Osteoblast (primary cell): ENCODE results near the gene VSTM2L. TPM values are rescaled to one million over a fixed set of nuclear protein-coding genes. Genes with fewer than 3 reads are reported as not detected.
"Not testable (repeated sequence)": the region's sequence is repeated elsewhere in the genome, so short reads cannot be mapped to it uniquely, and the experiment has no call there.

ENCODE experiments used
- DNase-seq: peaks from one replicate; pipeline ENCODE4 v3.0.0; 2011; ENCODE audit warnings: low spot score, mixed read lengths; ENCODE audit not compliant: insufficient read length; ENCODE audit errors: missing footprints
- H2AFZ ChIP-seq: 2 replicates; pipeline ENCODE4 v1.6.0; 2011; ENCODE audit warnings: mild to moderate bottlenecking, low read length
- H3K27ac ChIP-seq: 2 replicates; pipeline ENCODE4 v1.5.1; 2011; ENCODE audit warnings: mild to moderate bottlenecking, low read depth, low read length, moderate library complexity
- H3K27me3 ChIP-seq: 2 replicates; pipeline ENCODE4 v1.6.0; 2012; ENCODE audit warnings: mild to moderate bottlenecking, control low read depth, inconsistent platforms, low read length, moderate library complexity; ENCODE audit not compliant: insufficient read depth
- H3K36me3 ChIP-seq: 2 replicates; pipeline ENCODE4 v1.5.1; 2011; ENCODE audit warnings: mild to moderate bottlenecking, low read length, control low read depth, moderate library complexity; ENCODE audit not compliant: insufficient read depth
- H3K4me1 ChIP-seq: 2 replicates; pipeline ENCODE4 v1.5.1; 2011; ENCODE audit warnings: mild to moderate bottlenecking, low read length, control low read depth, moderate library complexity; ENCODE audit not compliant: insufficient read depth
- H3K4me2 ChIP-seq: 2 replicates; pipeline ENCODE4 v1.6.0; 2011; ENCODE audit warnings: mild to moderate bottlenecking, low read length; ENCODE audit not compliant: insufficient read depth
- H3K4me3 ChIP-seq: fragments of 200-600 bp; sonication (generic); 3 replicates; pipeline ENCODE4 v1.5.1; 2012; ENCODE audit warnings: mild to moderate bottlenecking, low read length, inconsistent platforms; ENCODE audit not compliant: insufficient read depth
- H3K79me2 ChIP-seq: 2 replicates; pipeline ENCODE4 v1.6.0; 2012; ENCODE audit warnings: mild to moderate bottlenecking, low read length, control low read depth, inconsistent platforms; ENCODE audit not compliant: insufficient read depth
- H3K9me3 ChIP-seq: 2 replicates; pipeline ENCODE4 v1.5.1; 2011; ENCODE audit warnings: low read depth, low read length, control low read depth
- H4K20me1 ChIP-seq: 2 replicates; pipeline ENCODE4 v1.6.0; 2012; ENCODE audit warnings: mild to moderate bottlenecking, low read length, control low read depth; ENCODE audit not compliant: insufficient read depth
- CTCF ChIP-seq: IDR thresholded peaks from 2 replicates; pipeline ENCODE4 v1.5.1; 2011; ENCODE audit warnings: mild to moderate bottlenecking, low read depth, low read length, moderate library complexity; ENCODE audit errors: extremely low read depth
- total RNA-seq: library from RNA; depleted of rRNA; stranded (reverse); fragments of >200 nt; gene quantifications from 2 replicates; pipeline ENCODE4 v1.2.3, GENCODE V29; 2012

Gene VSTM2L
- total RNA-seq, result 2.5 and 2.9 TPM in 2 replicates

- peak within 1 kb of the TSS; percentile 72 for H3K4me2 ChIP-seq
- no peaks in the 10 kb centered on the region for H3K79me2 ChIP-seq
- H3K9me3 ChIP-seq, result no peaks in the 10 kb centered on the region
- H3K4me3 ChIP-seq, result peak within 1 kb of the TSS; percentile 65
- H2AFZ ChIP-seq, result peak within 1 kb of the TSS; percentile 51
- peak; percentile 96 for DNase-seq
- TF ChIP-seq CTCF, result no peak
- peaks cover 16% of the 10 kb centered on the region for H3K4me1 ChIP-seq
- no peak within 1 kb of the TSS for H3K27ac ChIP-seq
- H3K36me3 ChIP-seq, result no peaks in the 10 kb centered on the region
- peaks cover 9% of the 10 kb centered on the region for H4K20me1 ChIP-seq
- peaks cover 43% of the 10 kb centered on the region for H3K27me3 ChIP-seq
These were observed at the start of gene VSTM2L for GRCh38 chr20:37902504-37903313. TSS of gene VSTM2L (plus strand) at chr20:37903127. CDS start at chr20:37903351, 224 bp downstream.

- no peak for TF ChIP-seq CTCF
- Histone ChIP-seq H3K27me3 (no peaks in the 10 kb centered on the region), H3K4me2 (no peak overlapping the region), H3K9me3 (no peaks in the 10 kb centered on the region), H2AFZ (no peak overlapping the region), H3K36me3 (no peaks in the 10 kb centered on the region), H3K79me2 (no peaks in the 10 kb centered on the region), H3K4me3 (no peak overlapping the region), H3K4me1 (peaks cover 12% of the 10 kb centered on the region), H3K27ac (no peak overlapping the region), H4K20me1 (peaks cover 6% of the 10 kb centered on the region)
- DNase-seq, result no peak
These were observed 49.0 kb upstream of the VSTM2L start for GRCh38 chr20:37853823-37854375.

GRCh38 chr20:37856034-37856433 lies 46.9 kb upstream of the VSTM2L start:
- H3K9me3 ChIP-seq, H3K4me2 ChIP-seq, H4K20me1 ChIP-seq, H3K4me3 ChIP-seq, DNase-seq, H2AFZ ChIP-seq, H3K27me3 ChIP-seq, H3K27ac ChIP-seq, H3K79me2 ChIP-seq: not testable (repeated sequence)
- H3K4me1 ChIP-seq, result peaks cover 12% of the 10 kb centered on the region
- H3K36me3 ChIP-seq, result peaks cover 15% of the 10 kb centered on the region

GRCh38 chr20:37856932-37857660 lies 45.8 kb upstream of the VSTM2L start:
- H3K4me1 ChIP-seq, result peaks cover 12% of the 10 kb centered on the region
- peak overlapping the region; percentile 2 for H3K4me3 ChIP-seq
- peaks cover 20% of the 10 kb centered on the region for H3K36me3 ChIP-seq
- peak overlapping the region; percentile 84 for H3K27ac ChIP-seq
- peak overlapping the region; percentile 60 for H3K4me2 ChIP-seq
- H3K79me2 ChIP-seq, result no peaks in the 10 kb centered on the region
- no peaks in the 10 kb centered on the region for H3K9me3 ChIP-seq
- peaks cover 6% of the 10 kb centered on the region for H4K20me1 ChIP-seq
- H2AFZ ChIP-seq, result no peak overlapping the region
- peak; percentile 94 for DNase-seq
- TF ChIP-seq CTCF, result no peak
- H3K27me3 ChIP-seq, result no peaks in the 10 kb centered on the region
